GM23338 (cell line): ENCODE data around the gene AMELX. TPM values are rescaled to one million over a fixed set of nuclear protein-coding genes. Genes with fewer than 3 reads are reported as not detected.
A peak's percentile ranks its signal among the peaks of the same experiment; 100 is the strongest.

ENCODE experiments used
- ATAC-seq: fragments of 200-7000 bp; cut with Tn5 transposase; 3 replicates; pipeline ENCODE4 v1.9.1; 2020
- DNase-seq: peaks from one replicate; pipeline ENCODE4 v3.0.0-alpha.2; 2015; ENCODE audit warnings: low spot score
- H2AFZ ChIP-seq: fragments of 200-600 bp; sonication (generic); 2 replicates; pipeline ENCODE4 v1.8.0; 2016; ENCODE audit warnings: antibody characterized with exemption, mild to moderate bottlenecking, moderate library complexity
- H3F3A ChIP-seq: fragments of 200-600 bp; sonication (generic); replicated peaks from 2 replicates; pipeline ENCODE4 v1.8.0; 2017; ENCODE audit warnings: antibody characterized with exemption, mixed run types, low read depth
- H3K27ac ChIP-seq: fragments of 200-600 bp; sonication (generic); 2 replicates; pipeline ENCODE4 v1.6.1; 2016; ENCODE audit warnings: low read depth
- H3K27me3 ChIP-seq: fragments of 200-600 bp; sonication (generic); 2 replicates; pipeline ENCODE4 v1.8.0; 2016; ENCODE audit warnings: mild to moderate bottlenecking, mixed run types, moderate library complexity; ENCODE audit not compliant: insufficient read depth
- H3K36me3 ChIP-seq: fragments of 200-600 bp; sonication (generic); 2 replicates; pipeline ENCODE4 v1.8.0; 2016; ENCODE audit warnings: mild to moderate bottlenecking; ENCODE audit not compliant: insufficient read depth
- H3K4me1 ChIP-seq: fragments of 200-600 bp; sonication (generic); 2 replicates; pipeline ENCODE4 v1.8.0; 2016; ENCODE audit warnings: mild to moderate bottlenecking, moderate library complexity; ENCODE audit not compliant: insufficient read depth
- H3K4me2 ChIP-seq: fragments of 200-600 bp; sonication (generic); 2 replicates; pipeline ENCODE4 v1.7.1; 2017; ENCODE audit warnings: mixed run types
- H3K4me3 ChIP-seq: fragments of 200-600 bp; sonication (generic); 2 replicates; pipeline ENCODE4 v1.6.1; 2016; ENCODE audit warnings: mixed run types
- H3K79me2 ChIP-seq: fragments of 200-600 bp; sonication (generic); replicated peaks from 2 replicates; pipeline ENCODE4 v1.8.0; 2017; ENCODE audit warnings: mild to moderate bottlenecking; ENCODE audit not compliant: insufficient read depth
- H3K9me2 ChIP-seq: fragments of 200-600 bp; sonication (generic); 2 replicates; pipeline ENCODE4 v1.8.0; 2017; ENCODE audit not compliant: insufficient read depth
- H4K20me1 ChIP-seq: fragments of 200-600 bp; sonication (generic); replicated peaks from 2 replicates; pipeline ENCODE4 v1.8.0; 2017; ENCODE audit warnings: mild to moderate bottlenecking; ENCODE audit not compliant: insufficient read depth
- H3K27ac Mint-ChIP-seq: 2 replicates; pipeline ENCODE4 v1.8.0; 2020; ENCODE audit warnings: inconsistent platforms, mild to moderate bottlenecking, moderate library complexity, mixed read lengths
- H3K27me3 Mint-ChIP-seq: 3 replicates; pipeline ENCODE4 v1.8.0; 2022; ENCODE audit warnings: low read depth, mild to moderate bottlenecking, moderate library complexity, mixed read lengths, inconsistent platforms; ENCODE audit not compliant: insufficient read depth, poor library complexity
- H3K36me3 Mint-ChIP-seq: 3 replicates; pipeline ENCODE4 v1.8.0; 2021; ENCODE audit warnings: low read depth, mild to moderate bottlenecking, inconsistent platforms, moderate library complexity, mixed read lengths
- H3K4me1 Mint-ChIP-seq: 3 replicates; pipeline ENCODE4 v1.8.0; 2020; ENCODE audit warnings: mild to moderate bottlenecking, inconsistent platforms, mixed read lengths
- H3K4me3 Mint-ChIP-seq: 3 replicates; pipeline ENCODE4 v1.8.0; 2021; ENCODE audit warnings: moderate library complexity, mild to moderate bottlenecking, inconsistent platforms, mixed read lengths
- H3K9me3 Mint-ChIP-seq: 3 replicates; pipeline ENCODE4 v1.8.0; 2020; ENCODE audit warnings: moderate library complexity, mild to moderate bottlenecking, inconsistent platforms, mixed read lengths
- CREB1 ChIP-seq: fragments of 250-450 bp; sonication (Bioruptor Pico); IDR thresholded peaks from 2 replicates; pipeline ENCODE4 v1.5.0; 2020; ENCODE audit warnings: low read depth, mild to moderate bottlenecking, moderate library complexity
- CTCF ChIP-seq, 2 experiments: fragments of 200-600 bp in 1 of 2; sonication (generic) in 1 of 2; conservative IDR thresholded peaks; 2 replicates each; pipeline versions ENCODE4 v1.5.1 to v1.6.1; 2016 to 2017; ENCODE audit warnings: antibody characterized with exemption in 2 of 2, low read depth in 2 of 2, mild to moderate bottlenecking in 2 of 2, moderate library complexity in 1 of 2
- JUNB ChIP-seq: IDR thresholded peaks from one replicate; pipeline ENCODE4 v1.6.1; 2016; ENCODE audit warnings: antibody characterized with exemption; ENCODE audit not compliant: unreplicated experiment
- NANOG ChIP-seq: IDR thresholded peaks from 2 replicates; pipeline ENCODE4 v1.6.1; 2016; ENCODE audit warnings: antibody characterized with exemption, borderline replicate concordance
- STAT1 ChIP-seq: IDR thresholded peaks from one replicate; pipeline ENCODE4 v1.6.1; 2016; ENCODE audit warnings: antibody characterized with exemption; ENCODE audit not compliant: unreplicated experiment
- polyA plus RNA-seq: library from polyadenylated mRNA; unstranded; fragments of >200 nt; fragmentation: Nextera tagmentation; extraction: Ambion mirVana; gene quantifications from 2 replicates; pipeline ENCODE4 v1.2.1, GENCODE V29; 2016
- total RNA-seq: library from RNA; depleted of rRNA; stranded (reverse); fragments of >200 nt; shearing (Covaris generic); gene quantifications from 2 replicates; pipeline ENCODE4 v1.2.3, GENCODE V29; 2014
- TF ChIP-seq, protein P1 (sequence below): IDR thresholded peaks from one replicate; pipeline ENCODE4 v1.6.1; 2018; ENCODE audit warnings: antibody characterized with exemption; ENCODE audit not compliant: unreplicated experiment

The AMELX gene
- total and polyA plus RNA-seq, 2 experiments from 2014 or later: not detected

DNA sequence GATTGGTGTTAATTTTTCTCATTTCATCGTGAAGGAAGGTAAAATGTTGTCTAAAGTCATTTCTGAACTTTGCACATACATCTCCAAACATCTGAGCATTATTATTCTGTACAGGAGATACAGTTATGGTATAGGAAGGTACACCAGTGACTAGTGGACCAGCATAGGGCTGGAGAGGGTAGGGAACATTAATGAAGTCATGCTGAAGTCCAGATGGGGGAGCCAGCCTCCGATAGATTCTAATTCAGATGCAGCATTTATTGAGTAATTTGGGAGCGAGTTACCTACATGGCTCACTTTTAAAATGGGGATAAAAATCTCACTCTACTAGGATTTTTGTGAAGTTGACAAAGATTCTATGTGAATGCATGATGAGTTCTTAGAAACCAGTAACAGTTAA is 34.9 kb downstream of the AMELX start:
- DNase-seq (no peak), ATAC-seq (no peak)
- Histone ChIP-seq H3K9me2 (no peaks in the 10 kb centered on the region), H3K4me3 (no peak overlapping the region), H3F3A (no peaks in the 10 kb centered on the region), H3K36me3 (no peaks in the 10 kb centered on the region), H3K79me2 (no peaks in the 10 kb centered on the region), H3K4me2 (no peak overlapping the region), H3K27me3 (no peaks in the 10 kb centered on the region), H3K27ac (no peak overlapping the region), H4K20me1 (no peaks in the 10 kb centered on the region), H3K4me1 (no peaks in the 10 kb centered on the region), H2AFZ (no peak overlapping the region)
- H3K4me3 Mint-ChIP-seq: no peak overlapping the region
- no peaks in the 10 kb centered on the region for H3K36me3 Mint-ChIP-seq
- H3K27ac Mint-ChIP-seq: no peak overlapping the region
- H3K9me3 Mint-ChIP-seq: peaks cover 4% of the 10 kb centered on the region; the same call in 1 of the 3 replicates
- no peaks in the 10 kb centered on the region for H3K4me1 Mint-ChIP-seq
- H3K27me3 Mint-ChIP-seq: no peaks in the 10 kb centered on the region
- TF ChIP-seq, protein P1, sequence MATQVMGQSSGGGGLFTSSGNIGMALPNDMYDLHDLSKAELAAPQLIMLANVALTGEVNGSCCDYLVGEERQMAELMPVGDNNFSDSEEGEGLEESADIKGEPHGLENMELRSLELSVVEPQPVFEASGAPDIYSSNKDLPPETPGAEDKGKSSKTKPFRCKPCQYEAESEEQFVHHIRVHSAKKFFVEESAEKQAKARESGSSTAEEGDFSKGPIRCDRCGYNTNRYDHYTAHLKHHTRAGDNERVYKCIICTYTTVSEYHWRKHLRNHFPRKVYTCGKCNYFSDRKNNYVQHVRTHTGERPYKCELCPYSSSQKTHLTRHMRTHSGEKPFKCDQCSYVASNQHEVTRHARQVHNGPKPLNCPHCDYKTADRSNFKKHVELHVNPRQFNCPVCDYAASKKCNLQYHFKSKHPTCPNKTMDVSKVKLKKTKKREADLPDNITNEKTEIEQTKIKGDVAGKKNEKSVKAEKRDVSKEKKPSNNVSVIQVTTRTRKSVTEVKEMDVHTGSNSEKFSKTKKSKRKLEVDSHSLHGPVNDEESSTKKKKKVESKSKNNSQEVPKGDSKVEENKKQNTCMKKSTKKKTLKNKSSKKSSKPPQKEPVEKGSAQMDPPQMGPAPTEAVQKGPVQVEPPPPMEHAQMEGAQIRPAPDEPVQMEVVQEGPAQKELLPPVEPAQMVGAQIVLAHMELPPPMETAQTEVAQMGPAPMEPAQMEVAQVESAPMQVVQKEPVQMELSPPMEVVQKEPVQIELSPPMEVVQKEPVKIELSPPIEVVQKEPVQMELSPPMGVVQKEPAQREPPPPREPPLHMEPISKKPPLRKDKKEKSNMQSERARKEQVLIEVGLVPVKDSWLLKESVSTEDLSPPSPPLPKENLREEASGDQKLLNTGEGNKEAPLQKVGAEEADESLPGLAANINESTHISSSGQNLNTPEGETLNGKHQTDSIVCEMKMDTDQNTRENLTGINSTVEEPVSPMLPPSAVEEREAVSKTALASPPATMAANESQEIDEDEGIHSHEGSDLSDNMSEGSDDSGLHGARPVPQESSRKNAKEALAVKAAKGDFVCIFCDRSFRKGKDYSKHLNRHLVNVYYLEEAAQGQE: no peak
- TF ChIP-seq JUNB (no peak), STAT1 (no peak), CTCF (conservative IDR thresholded peaks at IDR 0.05; ENCODE audit: low read depth in 2 of 2) (0 out of 4 replicates have a peak, but pooled peaks of 1 of the 2 experiments have one; percentile 7)

DNA sequence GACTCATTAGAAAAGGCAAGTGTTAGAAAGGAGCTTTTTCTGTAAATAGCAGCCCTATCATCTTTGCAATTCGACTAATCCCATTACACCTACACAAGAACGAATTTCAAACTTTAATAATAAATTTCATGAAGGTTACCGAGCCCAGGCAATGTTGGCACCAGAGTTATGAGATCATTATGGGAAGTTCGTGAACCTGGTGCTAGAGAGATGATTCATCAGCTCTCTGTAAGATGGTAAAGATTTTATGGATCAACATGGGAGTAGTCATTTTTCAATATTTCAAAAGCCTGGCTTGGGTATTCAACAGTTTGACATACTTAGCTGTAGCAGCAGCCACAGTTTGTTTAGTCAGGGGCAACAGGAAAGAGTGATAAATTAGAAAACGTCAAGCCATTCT is 35.8 kb downstream of the AMELX start:
- H3K4me1 ChIP-seq: no peaks in the 10 kb centered on the region
- no peak for ATAC-seq
- no peak for DNase-seq
- no peaks in the 10 kb centered on the region for H3K79me2 ChIP-seq
- no peak overlapping the region for H3K4me2 ChIP-seq
- no peaks in the 10 kb centered on the region for H4K20me1 ChIP-seq
- H3K4me3 Mint-ChIP-seq: no peak overlapping the region
- H3F3A ChIP-seq: no peaks in the 10 kb centered on the region
- H3K27me3 Mint-ChIP-seq: no peaks in the 10 kb centered on the region
- no peak overlapping the region for H3K27ac ChIP-seq
- no peak overlapping the region for H2AFZ ChIP-seq
- H3K36me3 Mint-ChIP-seq: no peaks in the 10 kb centered on the region
- no peak overlapping the region for H3K27ac Mint-ChIP-seq
- H3K4me3 ChIP-seq: no peak overlapping the region
- H3K27me3 ChIP-seq: no peaks in the 10 kb centered on the region
- no peaks in the 10 kb centered on the region for H3K36me3 ChIP-seq
- H3K4me1 Mint-ChIP-seq: no peaks in the 10 kb centered on the region
- no peaks in the 10 kb centered on the region; the same call in 2 of the 3 replicates for H3K9me3 Mint-ChIP-seq
- H3K9me2 ChIP-seq: no peaks in the 10 kb centered on the region
- TF ChIP-seq, protein P1: no peak
- TF ChIP-seq NANOG (no peak), CTCF (conservative IDR thresholded peaks at IDR 0.05; ENCODE audit: low read depth in 2 of 2) (no peak), CREB1 (CRISPR knock-in tag) (no peak)
